Naive B cell (primary cell): ENCODE results near the gene SLIT1. TPM values are rescaled to one million over a fixed set of nuclear protein-coding genes. Genes with fewer than 3 reads are reported as not detected.

Source experiments
- ATAC-seq, 2 donors: fragments of 150-1000 bp; cut with Tn5 transposase; 2 replicates each; pipeline ENCODE4 v1.10.0; 2021; ENCODE audit warnings: low read depth in 2 of 2, mild to moderate bottlenecking in 2 of 2, moderate library complexity in 2 of 2
- DNase-seq: peaks from one replicate; pipeline ENCODE4 v3.0.0; 2022
- H3K27ac Mint-ChIP-seq, 6 donors: one replicate each; pipeline ENCODE4 v1.8.0; 2020 to 2022; ENCODE audit warnings: mild to moderate bottlenecking in 6 of 6, mixed read lengths in 6 of 6, moderate library complexity in 5 of 6, inconsistent platforms in 2 of 6
- H3K27me3 Mint-ChIP-seq, 3 donors: one replicate each; pipeline ENCODE4 v1.8.0; 2021 to 2022; ENCODE audit warnings: mixed read lengths in 3 of 3, mild to moderate bottlenecking in 1 of 3
- H3K36me3 Mint-ChIP-seq, 2 donors: one replicate each; pipeline ENCODE4 v1.8.0; 2020 to 2022; ENCODE audit warnings: mixed read lengths in 2 of 2, inconsistent platforms in 1 of 2, mild to moderate bottlenecking in 1 of 2
- H3K4me1 Mint-ChIP-seq, 3 donors: one replicate each; pipeline ENCODE4 v1.8.0; 2020 to 2022; ENCODE audit warnings: mixed read lengths in 3 of 3, inconsistent platforms in 1 of 3, mild to moderate bottlenecking in 1 of 3, moderate library complexity in 1 of 3
- H3K4me3 Mint-ChIP-seq, 8 donors: one replicate each; pipeline ENCODE4 v1.8.0; 2020 to 2022; ENCODE audit warnings: mild to moderate bottlenecking in 8 of 8, mixed read lengths in 8 of 8, moderate library complexity in 8 of 8, inconsistent platforms in 2 of 8
- H3K9me3 Mint-ChIP-seq, 7 donors: one replicate each; pipeline ENCODE4 v1.8.0; 2020 to 2022; ENCODE audit warnings: mixed read lengths in 7 of 7, mild to moderate bottlenecking in 5 of 7, inconsistent platforms in 2 of 7, moderate library complexity in 1 of 7
- polyA plus RNA-seq, 6 donors: library from polyadenylated mRNA; unstranded; fragments of 300-500 nt; fragmentation: Illumina TruSeq; gene quantifications; one replicate each; pipeline ENCODE4 v1.2.3, GENCODE V29; 2021; ENCODE audit warnings: low read depth in 6 of 6

Gene SLIT1
- polyA plus RNA-seq, 6 donors from 2014 or later, result 0.07 to 0.08 TPM; not detected in 4

DNA sequence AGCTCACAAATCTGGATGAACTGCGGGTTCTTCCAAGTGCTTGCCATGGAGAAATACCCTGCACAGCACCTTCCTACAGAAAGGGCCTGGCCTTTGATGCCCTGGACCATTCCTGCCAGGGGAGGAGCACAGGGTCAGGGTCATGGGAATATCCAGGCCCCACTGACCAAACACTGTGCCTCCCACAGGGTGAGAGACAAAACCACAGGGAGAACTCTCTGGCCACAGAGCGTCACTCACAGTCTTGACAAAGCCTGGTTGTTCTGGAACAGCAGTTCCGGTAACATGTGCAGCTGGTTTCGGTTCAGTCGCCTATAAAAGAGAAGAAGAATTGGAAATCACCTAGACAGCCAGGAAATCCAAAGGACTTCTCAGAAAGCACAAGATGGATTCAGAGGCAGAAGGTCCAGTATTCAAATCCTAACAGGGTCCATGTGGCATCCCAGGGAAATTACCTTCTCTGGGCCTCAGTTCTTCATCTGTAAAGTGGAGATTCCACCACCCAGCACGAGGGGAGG, 28.1 kb downstream of the SLIT1 start:
- no peak overlapping the region for H3K4me3 Mint-ChIP-seq
- H3K27me3 Mint-ChIP-seq, result peaks cover 6 to 9% (median 7%) of the 10 kb centered on the region in 3 donors
- DNase-seq (no peak), ATAC-seq (no peak)
- H3K27ac Mint-ChIP-seq, result peak overlapping the region in 1 of 6 donors; percentile 59
- H3K36me3 Mint-ChIP-seq, result no peaks in the 10 kb centered on the region
- H3K9me3 Mint-ChIP-seq, result no peaks in the 10 kb centered on the region
- H3K4me1 Mint-ChIP-seq, result no peaks in the 10 kb centered on the region

DNA sequence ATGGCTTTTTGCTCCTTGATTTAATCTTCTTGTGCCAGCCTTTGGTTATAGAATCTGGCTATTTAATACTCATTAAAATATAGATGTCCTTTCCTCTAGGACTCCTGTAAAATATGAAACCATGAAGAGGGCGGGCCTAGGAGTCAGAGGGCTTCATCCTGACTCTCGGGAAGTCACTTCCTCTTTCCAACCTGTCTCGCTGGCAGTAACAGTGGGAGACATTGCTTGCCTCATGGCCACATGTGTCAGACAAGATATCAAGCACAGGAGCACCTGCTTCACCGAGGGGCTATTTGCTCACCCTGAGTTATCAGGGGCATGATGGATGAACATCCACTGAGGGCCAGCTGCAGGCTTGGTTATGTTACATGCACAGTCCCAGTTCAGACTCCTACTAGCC, 31.0 kb downstream of the SLIT1 start:
- H3K4me1 Mint-ChIP-seq, result no peaks in the 10 kb centered on the region
- H3K9me3 Mint-ChIP-seq, result no peaks in the 10 kb centered on the region
- DNase-seq (no peak), ATAC-seq (no peak)
- H3K27ac Mint-ChIP-seq, result peak overlapping the region in 1 of 6 donors; percentile 60
- H3K36me3 Mint-ChIP-seq, result no peaks in the 10 kb centered on the region
- H3K4me3 Mint-ChIP-seq, result no peak overlapping the region
- H3K27me3 Mint-ChIP-seq, result peaks cover 7 to 20% (median 16%) of the 10 kb centered on the region in 3 donors

GRCh38 chr10:97154162-97154561, 31.6 kb downstream of the SLIT1 start:
- H3K4me1 Mint-ChIP-seq, result no peaks in the 10 kb centered on the region
- H3K36me3 Mint-ChIP-seq, result no peaks in the 10 kb centered on the region
- DNase-seq (no peak), ATAC-seq (no peak)
- peak overlapping the region in 1 of 6 donors; percentile 60 for H3K27ac Mint-ChIP-seq
- peaks cover 9 to 20% (median 18%) of the 10 kb centered on the region in 3 donors for H3K27me3 Mint-ChIP-seq
- no peaks in the 10 kb centered on the region for H3K9me3 Mint-ChIP-seq
- H3K4me3 Mint-ChIP-seq, result no peak overlapping the region

DNA sequence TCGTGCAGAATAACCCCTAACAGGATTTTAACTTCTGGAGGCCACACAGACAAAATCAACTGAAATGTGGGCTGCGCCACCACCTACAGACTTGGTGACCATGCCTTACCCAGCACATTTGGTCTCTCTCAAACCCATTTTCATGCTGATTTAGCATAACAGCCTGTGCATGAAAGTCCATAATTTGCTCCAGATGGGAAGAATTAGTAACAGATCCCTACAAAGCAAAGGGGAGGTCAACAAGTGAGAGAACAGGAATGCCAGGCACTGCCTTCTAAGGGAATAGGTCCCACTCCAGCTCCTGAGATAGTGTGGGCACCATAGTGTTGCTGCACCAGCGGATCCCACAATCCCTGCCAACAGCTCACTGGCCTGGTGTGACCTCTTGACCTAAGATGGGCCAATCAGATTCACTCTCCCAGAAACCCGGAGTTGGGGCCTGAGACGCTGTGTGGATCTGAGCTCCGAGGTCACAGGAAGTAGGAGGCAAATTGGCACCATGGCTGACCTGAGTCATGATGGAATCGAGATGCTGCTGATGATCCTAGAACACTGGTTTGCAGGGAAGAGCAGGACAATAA, 32.4 kb downstream of the SLIT1 start:
- no peak for ATAC-seq
- Mint-ChIP-seq H3K9me3 (no peaks in the 10 kb centered on the region), H3K27me3 (peaks cover 9 to 21% (median 20%) of the 10 kb centered on the region in 3 donors), H3K27ac (no peak overlapping the region), H3K36me3 (no peaks in the 10 kb centered on the region), H3K4me3 (no peak overlapping the region), H3K4me1 (no peaks in the 10 kb centered on the region)
- DNase-seq, result no peak

- H3K4me3 Mint-ChIP-seq, result no peak overlapping the region
- no peaks in the 10 kb centered on the region for H3K4me1 Mint-ChIP-seq
- DNase-seq (no peak), ATAC-seq (no peak)
- peaks cover 14 to 27% (median 20%) of the 10 kb centered on the region in 3 donors for H3K27me3 Mint-ChIP-seq
- H3K27ac Mint-ChIP-seq, result no peak overlapping the region
- H3K9me3 Mint-ChIP-seq, result no peaks in the 10 kb centered on the region
- no peaks in the 10 kb centered on the region for H3K36me3 Mint-ChIP-seq
These were observed 34.3 kb downstream of the SLIT1 start for GRCh38 chr10:97151307-97151914.

DNA sequence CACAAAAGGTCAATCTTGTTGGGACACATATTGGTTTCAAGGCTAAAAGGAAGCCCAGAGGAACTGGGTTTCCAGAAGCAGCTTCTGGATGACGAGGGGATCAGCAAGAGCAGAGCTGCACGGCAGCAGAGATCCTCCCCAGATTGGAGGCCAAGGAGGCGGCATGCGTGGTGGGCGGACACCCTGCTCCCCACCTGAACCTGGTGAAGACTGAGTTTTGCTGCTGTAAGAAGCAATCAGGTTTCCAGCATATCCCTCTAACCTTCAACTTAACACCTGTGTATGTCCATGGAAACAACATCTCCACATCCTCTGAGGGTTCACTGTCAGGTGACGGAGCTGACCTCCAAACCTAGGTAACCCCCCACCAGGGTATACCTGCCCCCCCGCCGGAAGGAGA, 35.1 kb downstream of the SLIT1 start:
- no peaks in the 10 kb centered on the region for H3K36me3 Mint-ChIP-seq
- no peak for DNase-seq
- peaks cover 16 to 27% (median 18%) of the 10 kb centered on the region in 3 donors for H3K27me3 Mint-ChIP-seq
- no peak overlapping the region for H3K4me3 Mint-ChIP-seq
- no peak for ATAC-seq
- no peaks in the 10 kb centered on the region for H3K9me3 Mint-ChIP-seq
- no peak overlapping the region for H3K27ac Mint-ChIP-seq
- no peaks in the 10 kb centered on the region for H3K4me1 Mint-ChIP-seq

DNA sequence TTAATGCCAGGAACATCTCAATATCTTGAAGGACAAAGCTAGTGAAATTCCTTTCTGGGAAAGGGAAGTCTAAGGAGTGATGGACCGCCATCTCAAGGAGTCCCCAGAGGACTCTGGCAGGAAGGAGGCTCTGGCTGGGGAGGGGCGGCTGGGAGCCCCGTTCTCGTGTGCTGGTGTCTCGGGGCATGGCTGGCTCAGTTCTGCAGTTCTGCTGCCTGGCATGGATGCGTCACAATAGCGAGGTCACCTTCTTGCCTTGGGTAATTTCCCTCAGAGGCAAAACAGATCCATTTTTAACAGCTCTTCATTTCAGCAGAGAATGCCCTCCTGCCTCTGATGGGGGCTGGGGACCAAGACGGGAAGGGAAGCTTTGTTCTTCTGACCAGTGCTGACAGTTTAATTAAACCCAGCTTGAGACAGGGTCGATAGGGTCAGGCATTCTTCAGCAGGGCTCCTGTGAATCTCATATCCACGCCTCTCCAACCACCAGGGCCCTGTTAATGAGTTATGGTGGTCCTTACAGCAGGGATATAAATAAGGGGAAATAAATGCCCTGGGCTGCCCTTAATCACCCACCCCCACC, 35.7 kb downstream of the SLIT1 start:
- no peaks in the 10 kb centered on the region for H3K36me3 Mint-ChIP-seq
- no peaks in the 10 kb centered on the region for H3K4me1 Mint-ChIP-seq
- ATAC-seq (no peak), DNase-seq (no peak)
- peak overlapping the region in 1 of 8 donors; percentile 15 for H3K4me3 Mint-ChIP-seq
- peaks cover 11 to 27% (median 18%) of the 10 kb centered on the region in 3 donors for H3K27me3 Mint-ChIP-seq
- H3K27ac Mint-ChIP-seq, result no peak overlapping the region
- no peaks in the 10 kb centered on the region for H3K9me3 Mint-ChIP-seq

DNA sequence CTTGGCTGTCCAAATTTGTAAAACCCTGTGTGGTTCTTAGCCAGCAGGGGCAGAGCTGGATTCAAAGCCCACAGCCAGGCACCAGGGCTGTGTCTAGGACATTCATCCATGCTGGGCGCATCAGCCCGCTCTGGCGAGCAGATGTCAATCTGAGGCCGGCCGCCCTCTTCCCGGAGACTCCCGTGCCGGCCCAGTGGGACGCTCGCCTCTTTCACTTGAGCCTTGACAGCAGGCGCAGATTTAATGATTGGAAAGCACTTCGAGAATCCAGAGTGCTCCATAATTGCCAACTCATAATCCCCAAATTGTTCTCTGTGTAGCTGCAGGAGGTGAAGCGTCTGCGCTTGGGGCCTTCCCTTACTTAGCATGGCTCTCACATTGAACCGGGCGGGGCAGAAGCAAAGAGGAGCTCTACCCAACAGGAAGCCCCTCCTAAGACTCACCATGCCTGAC, 36.7 kb downstream of the SLIT1 start:
- ATAC-seq (no peak), DNase-seq (no peak)
- no peaks in the 10 kb centered on the region for H3K9me3 Mint-ChIP-seq
- no peaks in the 10 kb centered on the region for H3K36me3 Mint-ChIP-seq
- H3K4me3 Mint-ChIP-seq, result no peak overlapping the region
- H3K27ac Mint-ChIP-seq, result peak overlapping the region in 1 of 6 donors; percentile 39
- peaks cover 11 to 27% (median 18%) of the 10 kb centered on the region in 3 donors for H3K27me3 Mint-ChIP-seq
- H3K4me1 Mint-ChIP-seq, result no peaks in the 10 kb centered on the region

- no peaks in the 10 kb centered on the region for H3K36me3 Mint-ChIP-seq
- ATAC-seq, result no peak
- no peak overlapping the region for H3K4me3 Mint-ChIP-seq
- H3K9me3 Mint-ChIP-seq, result no peaks in the 10 kb centered on the region
- peaks cover 35 to 41% (median 35%) of the 10 kb centered on the region in 3 donors for H3K27me3 Mint-ChIP-seq
- H3K27ac Mint-ChIP-seq, result no peak overlapping the region
- no peaks in the 10 kb centered on the region for H3K4me1 Mint-ChIP-seq
- DNase-seq, result no peak
These were observed 41.5 kb downstream of the SLIT1 start for GRCh38 chr10:97144297-97144696.

GRCh38 chr10:97142834-97143233, 42.9 kb downstream of the SLIT1 start:
- Mint-ChIP-seq H3K27me3 (peaks cover 36 to 45% (median 41%) of the 10 kb centered on the region in 3 donors), H3K36me3 (no peaks in the 10 kb centered on the region)
- ATAC-seq, result no peak

DNA sequence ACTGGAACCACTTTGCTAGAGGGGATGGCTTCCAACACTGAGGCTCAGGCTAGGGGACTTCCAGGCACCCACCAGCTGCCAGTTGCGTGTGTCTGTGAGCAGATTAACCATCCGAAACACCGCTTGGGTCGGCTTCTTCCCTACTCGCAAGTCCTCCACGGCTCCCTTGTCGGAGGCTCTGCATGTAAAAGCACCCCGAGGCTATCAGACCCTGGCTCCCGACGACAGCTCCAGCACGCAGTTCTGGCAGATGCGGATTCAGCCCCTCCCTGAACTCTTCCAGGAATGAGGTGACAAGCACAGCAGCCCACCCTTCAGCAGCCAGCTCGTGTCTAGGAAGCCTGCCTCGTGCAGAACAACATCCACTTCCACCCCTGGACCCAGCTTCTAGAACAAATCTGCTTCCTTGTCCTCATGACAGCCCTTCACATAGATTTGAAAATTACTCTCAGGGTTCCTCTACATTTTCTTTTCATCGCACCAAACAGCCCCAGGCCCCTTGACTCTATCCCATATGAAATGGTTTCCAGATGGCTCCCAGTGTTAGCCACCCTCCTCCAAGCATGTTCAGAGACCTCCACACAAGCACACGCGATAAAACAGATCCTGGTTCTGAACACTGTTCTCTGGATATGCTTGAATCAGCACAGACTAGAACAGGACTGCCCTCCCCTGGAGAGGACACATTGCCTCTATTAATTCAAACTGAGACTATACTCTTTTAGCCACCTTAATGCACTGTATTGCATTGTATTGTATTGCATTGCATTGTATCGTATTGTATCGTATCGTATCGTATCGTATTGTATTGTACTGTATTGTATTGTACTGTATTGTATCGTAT, 44.6 kb downstream of the SLIT1 start:
- H3K27me3 Mint-ChIP-seq, result peaks cover 31 to 43% (median 41%) of the 10 kb centered on the region in 3 donors
- no peaks in the 10 kb centered on the region for H3K36me3 Mint-ChIP-seq
- ATAC-seq (no peak), DNase-seq (no peak)
- H3K27ac Mint-ChIP-seq, result no peak overlapping the region
- H3K4me3 Mint-ChIP-seq, result no peak overlapping the region
- H3K9me3 Mint-ChIP-seq, result no peaks in the 10 kb centered on the region
- H3K4me1 Mint-ChIP-seq, result no peaks in the 10 kb centered on the region

More at GRCh38 chr10:97142834-97143233, 42.9 kb downstream of the SLIT1 start:
- H3K9me3 Mint-ChIP-seq, result no peaks in the 10 kb centered on the region
- H3K27ac Mint-ChIP-seq, result no peak overlapping the region
- no peak overlapping the region for H3K4me3 Mint-ChIP-seq
- no peaks in the 10 kb centered on the region for H3K4me1 Mint-ChIP-seq
- no peak for DNase-seq

- DNase-seq, result no peak
- Mint-ChIP-seq H3K4me3 (no peak overlapping the region), H3K9me3 (no peaks in the 10 kb centered on the region), H3K27ac (peak overlapping the region in 1 of 6 donors; percentile 28), H3K27me3 (peaks cover 31 to 45% (median 39%) of the 10 kb centered on the region in 3 donors), H3K36me3 (no peaks in the 10 kb centered on the region), H3K4me1 (no peaks in the 10 kb centered on the region)
- ATAC-seq, result no peak
These were observed 45.5 kb downstream of the SLIT1 start for GRCh38 chr10:97140049-97140846.

GRCh38 chr10:97139651-97140048, 46.1 kb downstream of the SLIT1 start:
- Mint-ChIP-seq H3K27ac (no peak overlapping the region), H3K9me3 (no peaks in the 10 kb centered on the region), H3K27me3 (peaks cover 31 to 51% (median 41%) of the 10 kb centered on the region in 3 donors), H3K4me3 (no peak overlapping the region), H3K4me1 (no peaks in the 10 kb centered on the region), H3K36me3 (no peaks in the 10 kb centered on the region)
- no peak for ATAC-seq
- no peak for DNase-seq
